Gastroesophageal sphincter (tissue), 4 donors: Measurements from ENCODE around the gene MET. TPM values are rescaled to one million over a fixed set of nuclear protein-coding genes. Genes with fewer than 3 reads are reported as not detected.

Experiments used
- ATAC-seq: fragments of 150-250 bp; one replicate; pipeline ENCODE4 v1.9.1; 2016; ENCODE audit warnings: mild to moderate bottlenecking, moderate library complexity
- H3K27ac ChIP-seq, 4 donors: fragments of 200-600 bp; sonication (generic) in 3 of 4; 1 replicate in 3 of 4; 2 replicates in 1 of 4; pipeline ENCODE4 v1.5.1; 2016 to 2019
- H3K27me3 ChIP-seq: fragments of 200-600 bp; sonication (generic); one replicate; pipeline ENCODE4 v1.5.1; 2019
- H3K36me3 ChIP-seq, 2 donors: fragments of 200-600 bp; sonication (generic); one replicate each; pipeline ENCODE4 v1.5.1; 2019; ENCODE audit warnings: control low read depth in 1 of 2
- H3K4me1 ChIP-seq, 3 donors: fragments of 200-600 bp; sonication (generic); 1 replicate in 2 of 3; 2 replicates in 1 of 3; pipeline ENCODE4 v1.5.1; 2016 to 2019; ENCODE audit warnings: control low read depth in 2 of 3
- H3K4me3 ChIP-seq, 2 donors: fragments of 200-600 bp; sonication (generic); one replicate each; pipeline ENCODE4 v1.5.1; 2019; ENCODE audit warnings: mild to moderate bottlenecking in 1 of 2, moderate library complexity in 1 of 2
- H3K9me3 ChIP-seq, 3 donors: fragments of 200-600 bp; sonication (generic); one replicate each; pipeline ENCODE4 v1.5.1; 2017 to 2019; ENCODE audit warnings: control low read depth in 2 of 3
- CTCF ChIP-seq, 4 experiments: fragments of 200-600 bp in 2 of 4; fragments of 450-650 bp in 2 of 4; sonication (generic) in 1 of 4; IDR thresholded peaks; one replicate each; pipeline ENCODE4 v1.5.1; 2017 to 2019; ENCODE audit warnings: antibody characterized with exemption in 4 of 4, mild to moderate bottlenecking in 2 of 4, moderate library complexity in 2 of 4
- EP300 ChIP-seq: sonication (generic); formaldehyde crosslinking; IDR thresholded peaks from one replicate; pipeline ENCODE4 v1.6.1; 2017; ENCODE audit warnings: antibody characterized with exemption, mild to moderate bottlenecking
- POLR2A ChIP-seq, 2 donors: fragments of 450-650 bp; IDR thresholded peaks; one replicate each; pipeline ENCODE4 v1.6.1; 2017; ENCODE audit warnings: antibody characterized with exemption in 2 of 2, mild to moderate bottlenecking in 2 of 2, moderate library complexity in 1 of 2
- POLR2AphosphoS5 ChIP-seq: sonication (generic); formaldehyde crosslinking; IDR thresholded peaks from one replicate; pipeline ENCODE4 v1.6.1; 2017; ENCODE audit warnings: antibody characterized with exemption
- WGBS, 2 donors: methylation state at CpG; one replicate each; pipeline ENCODE4 v1.1.5; 2018; ENCODE audit warnings: low coverage in 1 of 2; 5-methylcytosine and 5-hydroxymethylcytosine counted together
- total RNA-seq, 4 donors: library from RNA; depleted of rRNA; stranded (reverse); fragments of >200 nt; gene quantifications; one replicate each; pipeline ENCODE4 v1.1.0, GENCODE V29; 2016

Gene MET
- total RNA-seq, 4 donors from 2014 or later, result 5.8 to 27.2 (median 21.3) TPM

- Histone ChIP-seq H3K36me3 (no peaks in the 10 kb centered on the region), H3K9me3 (no peaks in the 10 kb centered on the region), H3K4me1 (peaks cover 0 to 16% (median 0%) of the 10 kb centered on the region in 3 donors), H3K4me3 (peak overlapping the region; percentile 40 to 59), H3K27ac (peak overlapping the region in 3 of 4 donors; percentile 60 to 84 (median 83)), H3K27me3 (no peaks in the 10 kb centered on the region)
- WGBS, 2 donors, result 22 to 33% methylated on average over 16 of the region's 23 CpGs
- TF ChIP-seq EP300, result no peak
- no peak for TF ChIP-seq POLR2A (IDR thresholded peaks at IDR 0.05)
- TF ChIP-seq POLR2AphosphoS5, result no peak
- TF ChIP-seq CTCF (IDR thresholded peaks at IDR 0.05), result no peak
- no peak for ATAC-seq
Observed at GRCh38 chr7:116672596-116673456, 830 bp downstream of the MET start.

- H3K27ac ChIP-seq, result no peak overlapping the region
- H3K4me1 ChIP-seq, result peaks cover 0 to 16% (median 0%) of the 10 kb centered on the region in 3 donors
- no peaks in the 10 kb centered on the region for H3K36me3 ChIP-seq
- peak overlapping the region in 1 of 2 donors; percentile 59 for H3K4me3 ChIP-seq
- 64 to 90% methylated on average over 3 of the region's 3 CpGs for WGBS, 2 donors
- TF ChIP-seq EP300 (no peak), CTCF (IDR thresholded peaks at IDR 0.05) (no peak), POLR2A (IDR thresholded peaks at IDR 0.05) (no peak), POLR2AphosphoS5 (no peak)
- H3K9me3 ChIP-seq, result no peaks in the 10 kb centered on the region
- H3K27me3 ChIP-seq, result no peaks in the 10 kb centered on the region
- ATAC-seq, result no peak
Observed at GRCh38 chr7:116673457-116673865, 1.5 kb downstream of the MET start.

GRCh38 chr7:116674508-116675173 lies 2.6 kb downstream of the MET start:
- no peak for ATAC-seq
- H3K9me3 ChIP-seq, result no peaks in the 10 kb centered on the region
- H3K27me3 ChIP-seq, result no peaks in the 10 kb centered on the region
- no peak overlapping the region for H3K27ac ChIP-seq
- no peak overlapping the region for H3K4me3 ChIP-seq
- 65 to 75% methylated on average over 7 of the region's 7 CpGs for WGBS, 2 donors
- H3K4me1 ChIP-seq, result peaks cover 0 to 16% (median 0%) of the 10 kb centered on the region in 3 donors
- TF ChIP-seq POLR2AphosphoS5 (no peak), CTCF (IDR thresholded peaks at IDR 0.05) (no peak), POLR2A (IDR thresholded peaks at IDR 0.05) (no peak), EP300 (no peak)
- H3K36me3 ChIP-seq, result no peaks in the 10 kb centered on the region

- Histone ChIP-seq H3K27me3 (no peaks in the 10 kb centered on the region), H3K4me1 (peaks cover 0 to 16% (median 0%) of the 10 kb centered on the region in 3 donors), H3K27ac (no peak overlapping the region), H3K9me3 (no peaks in the 10 kb centered on the region), H3K4me3 (no peak overlapping the region), H3K36me3 (no peaks in the 10 kb centered on the region)
- WGBS, 2 donors, result 86 to 91% methylated on average over 6 of the region's 6 CpGs
- no peak for TF ChIP-seq EP300
- TF ChIP-seq POLR2A (IDR thresholded peaks at IDR 0.05), result no peak
- TF ChIP-seq CTCF (IDR thresholded peaks at IDR 0.05), result no peak
- TF ChIP-seq POLR2AphosphoS5, result no peak
- ATAC-seq, result no peak
Observed at GRCh38 chr7:116675812-116676355, 3.9 kb downstream of the MET start.
